Measurements from ENCODE around the gene MYZAP. TPM values are rescaled to one million over a fixed set of nuclear protein-coding genes. Genes with fewer than 3 reads are reported as not detected.

The MYZAP gene
- total and polyA plus RNA-seq, 2 of the 4 experiments (the other 2 are of a cell fraction) = not detected

GRCh38 chr15:57618325-57618724 is 26.6 kb downstream of the MYZAP start:
- in situ Hi-C loops (cut with MboI; ENCODE audit: low sequenced_read_pairs) = no loop called here
- no peak overlapping the region for H3K4me3 ChIP-seq (ENCODE audit: insufficient read depth, low read depth, low read length)
- no peak overlapping the region for H2BK15ac ChIP-seq (ENCODE audit: low read depth, low read length)
- H3K79me1 ChIP-seq (ENCODE audit: low read depth in 1 of 2, low read length in 2 of 2) = no peaks in the 10 kb centered on the region
- H3K9ac ChIP-seq (ENCODE audit: low read depth, low read length) = no peak overlapping the region
- H3K4me2 ChIP-seq (ENCODE audit: low read depth, low read length) = no peak overlapping the region
- H2AK9ac ChIP-seq (replicated peaks; ENCODE audit: low read depth, low read length, poor library complexity) = no peak overlapping the region
- H3K18ac ChIP-seq (ENCODE audit: low read depth, low read length) = no peak overlapping the region
- H2BK5ac ChIP-seq (ENCODE audit: low read depth, low read length, poor library complexity, severe bottlenecking) = no peak overlapping the region
- no peak overlapping the region for H3K4ac ChIP-seq (ENCODE audit: low read depth, low read length)
- H3K27me3 ChIP-seq (ENCODE audit: control insufficient read depth, insufficient read depth, low read length) = peaks cover 5% of the 10 kb centered on the region
- no peak for TF ChIP-seq FOS (IDR thresholded peaks at IDR 0.05; ENCODE audit: low read depth, low read length)
- TF ChIP-seq RAD21 (IDR thresholded peaks at IDR 0.05; ENCODE audit: low read length) = no peak
- no peak for TF ChIP-seq RCOR1 (IDR thresholded peaks at IDR 0.05; ENCODE audit: insufficient replicate concordance, low read length)
- no peak overlapping the region for H2AFZ ChIP-seq (replicated peaks; ENCODE audit: low read length, poor library complexity)
- no peak overlapping the region for H3K23ac ChIP-seq (ENCODE audit: low read depth, low read length)
- H3K14ac ChIP-seq (replicated peaks; ENCODE audit: low read depth, low read length) = no peak overlapping the region
- H4K20me1 ChIP-seq (ENCODE audit: insufficient read depth, low read length) = no peaks in the 10 kb centered on the region
- no peak overlapping the region for H2BK20ac ChIP-seq (ENCODE audit: low read depth, low read length)
- no TSS peak for BruUV-seq (replicated peaks)
- H4K8ac ChIP-seq (ENCODE audit: low read depth in 2 of 2, low read length in 2 of 2) = no peak overlapping the region
- H4K91ac ChIP-seq (ENCODE audit: insufficient read depth, low read depth, low read length) = no peak overlapping the region
- ATAC-seq (ENCODE audit: low read depth) (no peak), DNase-seq (no peak)
- no peak overlapping the region for H2AK5ac ChIP-seq (ENCODE audit: low read depth, low read length)
- CTCF ChIA-PET = interaction anchor here (0.6 kb wide), 1 partner anchor 959 kb away, joined by 3 read pairs; no protein-coding TSS in a partner anchor
- H4K5ac ChIP-seq (ENCODE audit: low read depth, low read length) = no peak overlapping the region
- no peaks in the 10 kb centered on the region for H3K9me1 ChIP-seq (ENCODE audit: insufficient read depth, low read length)
- H3K4me1 ChIP-seq (ENCODE audit: control insufficient read depth, insufficient read depth, low read length) = no peaks in the 10 kb centered on the region
- intact Hi-C loops (cut with micrococcal nuclease) = no loop called here
- no CpG with 5 or more reads among the region's 1 CpG for WGBS, 2 experiments (ENCODE audit: extremely low coverage in 2 of 2, insufficient read length in 1 of 2)
- no peak overlapping the region for H2BK120ac ChIP-seq (ENCODE audit: low read depth, low read length)
- dilution Hi-C loops (cut with HindIII; ENCODE audit: low sequenced_read_pairs, unreplicated experiment) = no loop called here
- H3K27ac ChIP-seq (ENCODE audit: insufficient read depth, low read length) = no peak overlapping the region
- H3K9me3 ChIP-seq (ENCODE audit: control insufficient read depth, insufficient read depth, low read length) = no peaks in the 10 kb centered on the region
- no peak overlapping the region for H3K56ac ChIP-seq (ENCODE audit: extremely low read depth, insufficient read depth, low read length)
- POLR2A ChIA-PET (ENCODE audit: unreplicated experiment) = no interaction called here
- H3K36me3 ChIP-seq (ENCODE audit: control insufficient read depth, insufficient read depth, low read length) = no peaks in the 10 kb centered on the region
